ENCODE results near the gene CHST11. TPM values are rescaled to one million over a fixed set of nuclear protein-coding genes. Genes with fewer than 3 reads are reported as not detected.

Gene CHST11
- total RNA-seq, 1 donor from 2014 or later: 40.1 TPM

GRCh38 chr12:104602406-104602805 lies 145.7 kb downstream of the CHST11 start:
- no peak for TF ChIP-seq CTCF (IDR thresholded peaks at IDR 0.05)
- Mint-ChIP-seq H3K27ac (no peak overlapping the region), H3K27me3 (no peaks in the 10 kb centered on the region), H3K4me1 (peaks cover 84% of the 10 kb centered on the region), H3K36me3 (ENCODE audit: low read depth) (peaks cover 33% of the 10 kb centered on the region), H3K4me3 (no peak overlapping the region), H3K9me3 (no peaks in the 10 kb centered on the region)
- ChIA-PET POLR2A (no interaction called here), CTCF (no interaction called here)
- ATAC-seq (ENCODE audit: low read depth) (no peak), DNase-seq (no peak)
- intact Hi-C loops (cut with micrococcal nuclease): no loop called here

- H3K27ac Mint-ChIP-seq: no peak overlapping the region
- no peak overlapping the region for H3K4me3 Mint-ChIP-seq
- H3K4me1 Mint-ChIP-seq: peaks cover 83% of the 10 kb centered on the region
- no peaks in the 10 kb centered on the region for H3K27me3 Mint-ChIP-seq
- peaks cover 38% of the 10 kb centered on the region for H3K36me3 Mint-ChIP-seq (ENCODE audit: low read depth)
- intact Hi-C loops (cut with micrococcal nuclease): no loop called here
- DNase-seq: no peak
- no peaks in the 10 kb centered on the region for H3K9me3 Mint-ChIP-seq
- ChIA-PET CTCF (interaction anchor here (1.7 kb wide), 1 partner anchor 221 kb away, joined by 7 read pairs; no protein-coding TSS in a partner anchor), POLR2A (no interaction called here)
- no peak for ATAC-seq (ENCODE audit: low read depth)
- no peak for TF ChIP-seq CTCF (IDR thresholded peaks at IDR 0.05)
Observed at GRCh38 chr12:104602896-104603295, 146.1 kb downstream of the CHST11 start.

GRCh38 chr12:104603545-104603973 lies 146.8 kb downstream of the CHST11 start:
- DNase-seq (no peak), ATAC-seq (ENCODE audit: low read depth) (no peak)
- Mint-ChIP-seq H3K4me1 (peaks cover 76% of the 10 kb centered on the region), H3K36me3 (ENCODE audit: low read depth) (peaks cover 38% of the 10 kb centered on the region), H3K27me3 (no peaks in the 10 kb centered on the region), H3K9me3 (no peaks in the 10 kb centered on the region), H3K27ac (peak overlapping the region; percentile 72), H3K4me3 (peak overlapping the region; percentile 11)
- TF ChIP-seq CTCF (IDR thresholded peaks at IDR 0.05): no peak
- POLR2A ChIA-PET: interaction anchor here (0.8 to 1.5 kb wide), 7 partner anchors 10 to 371 kb away, joined by 3 to 4 read pairs (median 4); partner anchors contain the start of gene CHST11
- intact Hi-C loops (cut with micrococcal nuclease): no loop called here
- CTCF ChIA-PET: interaction anchor here (1.7 kb wide), 1 partner anchor 222 kb away, joined by 7 read pairs; no protein-coding TSS in a partner anchor

GRCh38 chr12:104604070-104604994 lies 147.6 kb downstream of the CHST11 start:
- intact Hi-C loops (cut with micrococcal nuclease): loop anchor here (1.0 to 2.0 kb wide), 5 partner anchors 8 to 38 kb away; no protein-coding TSS in a partner anchor
- peak overlapping the region; percentile 72 for H3K27ac Mint-ChIP-seq
- CTCF ChIA-PET: interaction anchor here (1.7 kb wide), 1 partner anchor 223 kb away, joined by 7 read pairs; no protein-coding TSS in a partner anchor
- peaks cover 72% of the 10 kb centered on the region for H3K4me1 Mint-ChIP-seq
- H3K4me3 Mint-ChIP-seq: peak overlapping the region; percentile 11
- no peaks in the 10 kb centered on the region for H3K9me3 Mint-ChIP-seq
- POLR2A ChIA-PET: interaction anchor here (0.6 to 1.5 kb wide), 10 partner anchors 10 to 370 kb away, joined by 3 to 6 read pairs (median 4); partner anchors contain the start of gene CHST11
- peaks cover 38% of the 10 kb centered on the region for H3K36me3 Mint-ChIP-seq (ENCODE audit: low read depth)
- ATAC-seq (ENCODE audit: low read depth) (peak; percentile 77), DNase-seq (no peak)
- no peaks in the 10 kb centered on the region for H3K27me3 Mint-ChIP-seq
- no peak for TF ChIP-seq CTCF (IDR thresholded peaks at IDR 0.05)
